HG03103 (cell line): Measurements from ENCODE around the gene TMEM235.

Source experiments
- ATAC-seq: cut with Tn5 transposase; IDR thresholded peaks from one replicate; pipeline ENCODE4 v1.9.1; 2021; ENCODE audit warnings: low read depth; ENCODE audit not compliant: unreplicated experiment

TMEM235 gene

DNA sequence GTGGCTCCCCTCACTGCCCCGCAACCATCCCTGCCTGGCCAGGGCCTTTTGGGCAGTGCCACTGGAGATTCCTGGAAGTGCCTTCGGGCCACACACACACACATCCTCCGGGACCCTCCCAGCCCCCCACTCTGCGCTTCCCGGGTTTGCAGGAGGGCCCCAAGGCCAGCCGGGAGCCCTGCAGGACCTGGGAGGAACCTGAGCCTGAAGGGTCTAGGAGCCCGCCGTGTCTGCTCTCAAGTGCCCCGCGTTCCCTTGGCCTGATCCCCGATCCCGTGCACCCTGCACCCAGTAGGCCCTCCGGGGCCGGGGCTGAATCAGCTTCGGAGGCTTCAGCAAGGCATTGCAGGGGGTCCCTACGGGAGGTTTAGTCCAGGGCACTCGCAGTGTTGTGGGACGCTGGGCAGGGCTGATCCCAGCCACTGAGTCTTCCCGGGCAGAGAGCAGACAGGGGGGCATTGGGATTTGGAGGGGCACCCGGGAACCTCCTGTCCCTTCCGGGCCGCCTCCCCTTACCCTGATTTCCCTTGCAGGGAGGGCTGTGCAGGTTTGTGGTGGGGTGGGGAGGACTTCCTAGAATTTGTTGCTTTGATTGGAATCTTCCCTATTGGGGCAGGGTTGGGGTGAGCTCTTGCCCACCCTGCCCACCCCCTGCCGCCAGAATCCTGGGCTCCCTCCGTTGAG is 36.9 kb downstream of the TMEM235 start:
- ATAC-seq = no peak

DNA sequence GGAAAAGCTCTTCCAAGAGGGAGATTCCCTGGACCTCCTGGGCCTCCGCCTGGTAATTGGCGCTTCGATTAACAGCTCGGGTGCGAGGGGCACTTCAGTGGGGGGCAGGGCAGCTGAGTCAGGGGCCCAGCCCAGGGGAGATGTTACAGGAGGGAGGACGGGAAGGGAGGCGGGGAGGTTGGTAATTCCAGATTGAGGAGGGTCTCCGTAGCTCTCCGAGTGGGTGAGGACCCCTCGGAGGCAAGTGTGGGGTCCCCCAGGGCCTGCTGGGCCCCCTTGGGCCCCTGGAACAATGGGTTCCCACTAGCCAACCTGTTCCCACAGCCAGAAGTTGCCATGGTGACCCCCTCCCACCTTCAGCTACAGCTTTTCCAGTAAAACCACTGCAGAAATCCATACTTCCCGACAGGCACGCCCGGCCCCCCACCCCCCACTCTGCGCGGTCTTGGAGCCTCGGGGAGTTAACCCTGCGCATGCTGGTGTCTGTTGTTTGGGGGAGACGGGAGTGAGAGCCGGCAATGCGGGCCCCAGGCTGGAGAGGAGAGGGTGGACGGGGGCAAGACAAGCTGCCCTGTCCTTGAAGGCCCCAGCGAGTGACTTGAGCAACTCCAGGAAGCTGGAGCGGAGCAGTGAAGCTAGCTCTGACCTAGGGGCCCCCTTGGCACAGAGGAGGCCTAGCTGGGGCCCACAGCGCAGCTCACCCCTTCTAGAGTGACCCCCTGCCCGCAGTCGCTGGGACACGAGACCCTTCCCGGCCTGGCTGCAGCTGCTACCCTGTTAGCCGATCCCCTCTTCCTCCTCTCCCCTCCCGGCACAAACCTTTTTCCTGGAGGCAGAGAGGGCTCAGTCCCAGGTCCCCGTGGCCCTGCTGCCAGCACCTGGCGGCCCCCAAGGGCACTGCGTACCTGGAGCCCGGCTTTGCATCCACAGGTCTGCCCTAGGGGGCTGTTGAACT is 37.8 kb downstream of the TMEM235 start:
- no peak for ATAC-seq

DNA sequence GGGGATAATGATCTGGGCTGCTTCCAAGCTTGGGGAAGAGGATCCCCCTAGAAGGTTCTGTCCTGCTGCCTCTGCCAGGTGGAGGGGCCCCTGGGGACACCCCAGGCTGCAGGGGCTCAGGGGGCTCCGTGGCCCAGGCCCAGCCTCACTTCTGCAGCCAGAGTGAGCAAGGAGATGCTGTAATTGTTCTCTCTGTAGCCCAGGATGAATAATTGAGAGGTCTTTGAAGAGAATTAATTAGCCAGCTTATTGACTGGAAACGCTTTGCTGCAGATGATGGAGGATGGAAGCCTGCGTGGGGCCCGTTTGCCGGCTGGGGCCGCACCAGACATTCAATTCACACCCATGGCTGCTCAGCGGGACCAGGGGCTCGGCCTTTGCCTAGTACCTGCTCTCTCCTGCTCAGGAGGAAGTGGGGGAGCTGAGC is 38.5 kb downstream of the TMEM235 start:
- ATAC-seq = no peak

DNA sequence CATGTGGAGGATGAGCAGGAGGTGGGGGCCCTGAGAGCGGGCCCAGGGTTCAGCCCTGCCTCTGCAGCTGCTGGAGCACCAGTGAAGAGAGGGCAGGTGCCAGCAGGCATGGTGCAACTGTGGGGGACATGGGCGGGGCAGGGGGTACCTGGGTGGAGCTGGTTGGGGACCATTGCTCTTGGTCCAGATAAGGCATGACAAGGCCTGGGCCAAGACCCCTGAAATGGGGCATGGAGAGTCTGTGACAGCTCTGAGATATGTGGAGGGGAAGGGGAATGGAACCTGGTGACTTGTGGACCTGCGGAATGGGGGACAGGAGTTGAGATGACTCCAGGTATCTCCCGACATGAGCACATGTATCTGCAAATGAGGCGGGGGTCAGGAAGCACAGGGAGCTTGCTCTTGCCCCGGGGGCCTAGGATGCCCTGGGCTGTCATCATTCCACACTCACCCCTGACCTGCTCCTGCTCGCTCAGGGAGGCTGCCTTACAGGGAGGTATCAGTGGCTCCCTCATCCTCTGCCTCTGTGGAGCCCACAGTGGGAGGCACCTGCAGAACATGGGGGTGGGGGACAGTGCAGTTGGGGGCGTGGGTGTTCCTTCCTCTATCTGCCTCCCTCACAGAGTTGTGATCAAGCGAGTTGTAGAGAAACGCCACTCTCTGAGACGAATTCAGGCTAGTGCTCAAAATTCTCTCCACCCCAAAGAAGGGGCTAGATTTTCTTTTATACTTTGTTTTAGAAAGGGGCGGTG is 40.2 kb downstream of the TMEM235 start:
- ATAC-seq = no peak

DNA sequence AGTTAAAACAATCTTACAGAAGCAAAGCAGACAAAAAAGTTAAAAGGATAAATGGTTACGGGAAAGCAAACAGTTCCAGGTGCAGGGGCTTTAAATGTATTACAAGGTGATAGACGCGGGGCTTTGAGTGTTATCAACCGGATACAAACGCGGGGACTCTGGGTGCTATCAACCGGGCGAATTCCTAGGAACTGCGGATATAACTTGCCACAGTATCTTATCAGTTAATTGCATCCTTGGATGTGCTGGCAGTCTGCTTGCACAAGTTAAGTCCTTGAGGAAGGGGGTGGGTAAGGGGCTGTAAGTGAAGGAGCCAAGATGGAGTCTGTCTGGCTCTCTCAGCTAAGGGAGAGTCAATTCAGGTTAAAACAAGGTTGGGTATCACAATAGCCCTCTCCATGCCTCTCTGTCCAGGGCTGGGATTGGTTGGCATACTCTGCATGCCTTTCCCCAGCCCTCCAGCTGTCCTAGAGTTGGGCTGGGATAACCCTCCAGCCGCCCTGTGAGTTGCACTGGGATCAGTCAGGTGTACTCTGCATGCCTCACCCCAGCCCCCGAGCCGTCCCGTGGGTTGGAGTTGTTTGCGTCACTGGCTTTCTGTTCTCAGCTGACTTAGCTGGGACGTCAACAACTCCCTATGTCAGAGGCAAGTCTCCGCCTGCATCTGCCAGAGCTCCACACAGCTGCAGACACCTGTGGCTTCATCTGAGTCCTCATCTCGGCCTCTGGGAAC is 40.9 kb downstream of the TMEM235 start:
- no peak for ATAC-seq

DNA sequence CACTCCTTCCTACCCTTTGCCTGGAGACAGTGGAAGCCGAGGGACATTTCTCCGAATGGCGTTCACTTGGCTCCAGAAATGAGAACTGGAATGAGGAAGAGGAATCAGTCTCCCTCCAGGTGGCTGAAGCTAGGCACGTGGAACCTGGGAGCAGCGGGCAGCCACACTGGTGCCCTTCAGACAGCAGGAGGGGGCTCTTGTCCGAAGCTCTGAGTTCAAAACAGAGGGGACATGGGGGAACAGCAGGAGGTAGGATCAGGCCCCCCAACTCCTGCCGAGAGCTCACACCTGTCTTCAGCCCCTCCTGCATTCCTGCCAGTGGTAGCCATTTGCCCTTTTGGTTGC is 41.5 kb downstream of the TMEM235 start:
- ATAC-seq = no peak

DNA sequence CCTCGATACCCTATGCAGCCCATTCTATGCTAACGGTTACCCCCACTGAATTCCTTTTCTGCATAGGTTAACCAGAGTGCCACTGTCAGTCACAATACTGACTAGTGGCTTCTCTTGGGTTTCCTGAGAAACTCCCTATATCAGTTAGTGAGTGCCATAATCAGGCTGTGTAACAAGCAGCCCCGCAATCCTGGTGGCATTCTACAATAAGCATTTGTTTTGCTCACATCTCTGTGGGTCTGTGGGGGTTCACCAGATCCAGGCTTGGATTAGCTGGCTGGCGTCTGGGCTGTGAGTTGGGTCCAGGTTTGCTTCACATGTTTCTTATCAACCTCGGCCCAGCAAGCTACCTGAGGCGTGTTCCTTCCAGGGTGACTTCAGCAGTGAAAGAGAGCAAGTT is 42.4 kb downstream of the TMEM235 start:
- no peak for ATAC-seq

DNA sequence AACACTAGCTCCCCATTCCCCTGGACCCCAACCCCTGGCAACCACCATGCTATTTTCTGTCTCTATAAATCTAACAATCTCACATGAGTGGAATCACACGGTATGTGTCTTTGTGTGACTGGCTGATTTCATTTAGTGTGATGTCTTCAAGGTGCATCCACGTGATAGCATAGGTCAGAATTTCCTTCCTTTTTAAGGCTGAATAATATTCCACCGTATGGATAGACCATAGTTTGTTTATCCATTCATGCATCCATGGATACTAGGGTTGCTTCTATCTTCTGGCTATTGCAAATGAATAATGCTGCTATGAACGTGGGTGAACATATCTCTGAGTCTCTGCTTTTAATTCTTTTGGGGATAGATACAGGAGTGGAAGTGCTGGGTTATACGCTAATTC is 43.9 kb downstream of the TMEM235 start:
- no peak for ATAC-seq

DNA sequence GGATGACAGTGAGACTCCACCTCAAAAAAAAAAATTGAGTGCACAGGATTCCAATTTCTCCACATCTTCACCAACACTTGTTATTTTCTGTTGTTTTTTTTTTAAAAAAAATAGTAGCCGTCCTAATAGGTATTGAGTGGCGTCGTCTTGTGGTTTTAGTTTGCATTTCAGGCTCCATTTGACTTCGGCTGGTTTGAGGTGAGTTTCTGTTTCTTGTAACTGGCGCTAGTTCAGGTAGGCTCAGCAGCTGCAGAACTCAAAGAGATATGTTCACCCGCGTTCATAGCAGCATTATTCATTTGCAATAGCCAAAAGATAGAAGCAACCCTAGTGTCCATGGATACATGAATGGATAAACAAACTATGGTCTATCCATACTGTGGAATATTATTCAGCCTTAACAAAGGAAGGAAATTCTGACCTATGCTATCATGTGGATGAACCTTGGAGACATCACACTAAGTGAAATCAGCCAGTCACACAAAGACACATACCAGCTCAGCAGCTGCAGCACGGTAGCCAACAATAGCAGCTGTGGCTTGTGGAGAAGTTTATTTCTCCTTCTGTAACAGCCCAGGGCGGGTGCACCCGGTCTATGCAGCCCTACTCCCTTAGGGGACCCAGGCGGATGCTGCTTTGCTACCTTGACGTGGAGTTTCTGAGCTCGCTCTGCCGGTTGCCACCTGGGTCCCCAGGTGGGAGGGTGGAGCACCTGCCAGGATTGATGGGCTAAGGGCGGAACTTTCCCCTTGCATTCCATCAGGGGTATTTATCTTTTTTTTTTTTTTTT is 44.9 kb downstream of the TMEM235 start:
- no peak for ATAC-seq

DNA sequence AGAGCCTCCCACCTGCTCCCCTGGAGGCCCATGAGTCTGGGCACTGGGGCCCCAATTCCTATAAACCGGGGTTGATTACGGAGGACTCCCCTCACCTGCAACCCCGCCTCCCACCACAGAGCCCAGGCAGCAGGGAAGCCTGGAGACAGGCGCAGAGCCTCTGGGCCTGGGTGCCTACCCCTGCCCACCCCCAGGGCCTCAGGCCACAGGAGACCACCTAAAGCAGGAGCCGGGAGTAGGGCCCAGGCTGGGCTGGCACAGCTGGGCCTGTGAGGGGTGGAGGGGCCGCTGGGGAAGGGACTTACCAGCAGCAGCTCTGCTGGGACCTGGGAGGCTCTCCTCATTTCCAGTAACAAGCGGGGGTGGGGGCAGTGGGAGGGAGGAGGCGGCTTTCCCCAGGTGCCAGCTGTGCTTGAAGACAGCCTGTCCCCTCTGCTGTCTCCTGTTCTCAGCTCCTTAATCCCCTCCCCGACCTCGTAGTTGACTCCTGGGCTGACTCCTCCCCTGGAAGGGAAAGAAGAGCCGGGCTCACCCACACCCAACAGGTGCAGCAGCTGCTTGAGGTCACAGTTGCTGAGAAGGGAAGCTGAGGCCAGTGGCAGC is 46.8 kb downstream of the TMEM235 start:
- no peak for ATAC-seq

DNA sequence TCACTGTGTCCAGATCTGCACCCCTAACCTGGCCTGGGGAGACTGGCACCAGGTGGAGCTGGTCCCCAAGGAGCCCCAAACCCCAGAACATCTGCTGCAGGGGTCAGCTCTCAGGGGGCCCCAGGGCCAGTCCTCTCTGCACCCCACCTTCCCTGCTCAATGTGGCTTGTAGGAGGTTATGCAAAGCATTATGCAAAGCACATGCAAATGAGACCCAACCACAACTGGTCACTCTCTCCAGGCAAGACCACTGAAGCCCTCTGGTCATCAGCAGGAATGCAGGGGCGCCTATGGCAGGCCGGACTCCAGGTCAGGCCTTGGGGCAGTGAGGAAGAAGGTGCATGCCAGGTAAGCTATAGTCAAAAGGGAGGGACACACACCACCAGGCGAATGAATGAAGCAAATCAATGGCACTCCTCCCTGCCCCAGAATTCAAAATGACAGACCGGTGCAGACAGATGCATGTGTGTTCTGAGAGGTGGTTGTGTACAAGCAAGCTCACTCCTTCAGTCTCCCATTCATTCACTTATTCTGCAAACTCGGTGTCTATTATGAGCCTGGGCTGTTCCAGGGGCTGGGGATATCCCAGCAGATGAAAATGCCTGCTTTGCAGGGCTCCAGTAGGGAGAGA is 48.0 kb downstream of the TMEM235 start:
- ATAC-seq = no peak

DNA sequence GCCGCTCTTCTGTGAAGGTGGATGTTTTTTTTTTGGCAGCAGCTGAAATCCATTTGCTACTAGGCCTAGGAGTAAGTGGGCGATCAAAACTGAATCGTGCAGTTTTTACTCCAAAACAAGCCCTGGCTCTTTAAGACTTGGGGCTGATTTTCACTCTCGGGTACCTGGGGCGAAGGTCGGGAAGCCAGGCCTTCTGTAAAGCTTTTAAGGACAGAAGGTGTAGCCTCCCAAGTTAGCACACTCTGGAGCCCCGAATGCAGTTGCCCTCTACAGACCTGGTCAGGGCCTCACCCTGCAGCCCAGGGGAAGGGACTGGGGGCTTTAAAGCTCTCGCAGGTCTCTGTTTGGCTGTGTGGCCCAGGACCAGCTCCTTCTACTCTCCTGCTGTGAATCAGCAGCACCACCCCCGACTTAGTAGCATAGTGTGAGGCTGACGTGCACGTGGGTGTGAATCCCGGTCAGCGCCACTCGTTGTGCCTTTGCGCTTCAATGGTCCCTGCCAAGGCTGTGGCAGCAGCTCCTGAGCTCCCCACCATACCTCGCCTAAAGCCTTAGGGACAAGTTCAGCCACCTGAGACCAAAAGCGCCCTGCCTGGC is 49.9 kb downstream of the TMEM235 start:
- no peak for ATAC-seq

DNA sequence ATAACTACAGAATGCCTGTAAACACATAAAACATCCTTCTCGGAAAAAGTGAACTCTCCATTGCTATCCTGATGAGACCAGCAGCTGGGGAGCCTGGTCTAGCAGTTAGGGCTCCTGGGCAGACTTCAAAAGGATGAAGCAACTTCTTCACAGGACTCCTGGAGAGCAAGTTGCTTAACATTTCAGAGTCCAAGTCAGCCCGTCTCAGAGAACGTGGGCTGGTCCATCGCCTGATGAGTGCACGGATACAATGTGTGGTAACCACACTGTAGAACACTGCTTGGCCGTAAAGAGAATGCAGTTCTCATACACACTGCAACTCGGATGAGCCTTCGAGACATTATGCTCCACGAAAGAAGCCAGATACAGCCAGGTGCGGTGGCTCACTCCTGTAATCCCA is 52.7 kb downstream of the TMEM235 start:
- no peak for ATAC-seq

DNA sequence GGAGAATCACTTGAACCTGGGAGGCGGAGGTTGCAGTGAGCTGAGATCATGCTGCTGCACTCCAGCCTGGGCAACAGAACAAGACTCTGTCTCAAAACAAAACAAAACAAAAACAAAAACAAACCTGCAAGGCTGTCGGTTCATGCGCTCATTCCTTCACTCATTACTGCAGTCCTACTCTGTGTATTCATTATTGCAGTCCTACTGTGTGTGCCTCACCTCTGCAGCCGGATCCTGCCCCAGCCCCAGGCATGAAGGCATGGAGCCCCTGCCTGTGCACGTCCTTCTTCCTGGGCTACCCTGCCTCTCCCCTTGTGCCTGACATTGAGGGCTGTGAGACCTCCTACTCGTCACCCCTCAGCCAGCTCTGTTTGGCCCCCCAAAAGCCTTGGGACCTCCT is 57.6 kb downstream of the TMEM235 start:
- ATAC-seq = no peak

DNA sequence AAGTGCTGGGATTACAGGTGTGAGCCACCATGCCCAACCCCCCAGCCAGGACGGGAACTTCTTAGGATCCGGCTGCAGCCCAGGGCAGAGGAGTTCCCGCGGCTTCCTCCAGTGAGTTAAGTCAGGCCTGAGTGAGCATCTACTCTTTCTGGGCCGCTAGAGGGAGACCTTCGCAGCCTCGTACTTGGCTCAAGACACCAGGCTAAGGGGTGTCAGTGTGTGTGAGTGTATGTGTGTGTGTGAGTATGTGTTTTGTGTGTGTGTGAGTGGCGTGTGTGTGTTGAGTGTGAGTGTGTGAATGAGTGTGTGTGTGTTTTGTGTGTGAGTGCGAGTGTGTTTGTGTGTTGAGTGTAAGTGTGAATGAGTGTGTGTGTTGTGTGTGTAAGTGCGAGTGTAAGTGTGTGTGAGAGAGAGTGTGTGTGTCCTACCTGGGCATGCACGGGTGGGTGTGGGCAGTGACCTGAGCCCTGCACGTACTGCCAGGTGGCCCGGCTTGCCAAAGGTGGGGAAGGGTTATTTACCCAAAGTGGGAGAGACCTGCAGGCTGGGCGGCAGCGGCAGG is 58.5 kb downstream of the TMEM235 start:
- no peak for ATAC-seq
